ENCODE measurements around the gene CNTN2. TPM values are rescaled to one million over a fixed set of nuclear protein-coding genes. Genes with fewer than 3 reads are reported as not detected.

Gene CNTN2
- total and polyA plus RNA-seq, 4 donors = 0.16 to 1.3 TPM; not detected in 2

DNA sequence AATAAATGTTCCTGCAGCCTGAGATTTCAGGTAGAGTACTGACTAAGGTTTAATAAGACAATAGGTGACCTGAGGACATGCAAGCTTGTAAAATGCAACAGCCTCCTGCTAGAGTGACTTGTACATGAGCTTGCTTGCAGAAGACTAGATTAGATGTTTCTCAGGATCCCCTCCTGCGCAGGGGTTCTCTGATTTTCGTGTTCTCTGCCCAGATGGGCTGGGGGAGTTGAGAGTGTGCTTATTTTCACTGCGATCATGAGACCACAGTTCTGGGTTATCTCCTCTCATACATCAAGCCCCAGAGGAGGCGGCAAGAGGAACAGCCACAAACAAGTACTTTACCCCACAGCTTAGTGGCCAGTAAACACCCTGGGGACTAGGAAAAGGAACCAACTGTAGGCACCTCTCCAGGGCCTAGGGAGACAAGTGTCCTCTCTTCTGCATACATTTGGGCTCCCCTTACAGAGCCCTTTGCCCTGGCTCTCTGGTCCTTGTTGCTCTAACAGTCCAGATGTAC lies 33.3 kb downstream of the CNTN2 start:
- H3K9me3 ChIP-seq (ENCODE audit: control insufficient read depth, low read length) = no peaks in the 10 kb centered on the region
- no peak overlapping the region for H3K4me3 ChIP-seq (ENCODE audit: low read length in 2 of 2)
- H3K36me3 ChIP-seq (ENCODE audit: control insufficient read depth in 1 of 2, insufficient read depth in 2 of 2, low read length in 1 of 2) = no peaks in the 10 kb centered on the region
- WGBS, 2 donors = 74 to 86% methylated on average over 4 of the region's 4 CpGs
- intact Hi-C loops (cut with DNase I) = no loop called here
- H3K27me3 ChIP-seq (ENCODE audit: control insufficient read depth in 1 of 2, insufficient read depth in 2 of 2, low read length in 1 of 2) = no peaks in the 10 kb centered on the region
- no peak for DNase-seq
- no peak for ATAC-seq (ENCODE audit: low FRiP score)
- no peak overlapping the region for H3K27ac ChIP-seq (ENCODE audit: low read depth in 1 of 2, low read length in 2 of 2)
- H3K4me1 ChIP-seq (ENCODE audit: control insufficient read depth in 1 of 2, insufficient read depth in 2 of 2, low read length in 2 of 2) = no peaks in the 10 kb centered on the region

DNA sequence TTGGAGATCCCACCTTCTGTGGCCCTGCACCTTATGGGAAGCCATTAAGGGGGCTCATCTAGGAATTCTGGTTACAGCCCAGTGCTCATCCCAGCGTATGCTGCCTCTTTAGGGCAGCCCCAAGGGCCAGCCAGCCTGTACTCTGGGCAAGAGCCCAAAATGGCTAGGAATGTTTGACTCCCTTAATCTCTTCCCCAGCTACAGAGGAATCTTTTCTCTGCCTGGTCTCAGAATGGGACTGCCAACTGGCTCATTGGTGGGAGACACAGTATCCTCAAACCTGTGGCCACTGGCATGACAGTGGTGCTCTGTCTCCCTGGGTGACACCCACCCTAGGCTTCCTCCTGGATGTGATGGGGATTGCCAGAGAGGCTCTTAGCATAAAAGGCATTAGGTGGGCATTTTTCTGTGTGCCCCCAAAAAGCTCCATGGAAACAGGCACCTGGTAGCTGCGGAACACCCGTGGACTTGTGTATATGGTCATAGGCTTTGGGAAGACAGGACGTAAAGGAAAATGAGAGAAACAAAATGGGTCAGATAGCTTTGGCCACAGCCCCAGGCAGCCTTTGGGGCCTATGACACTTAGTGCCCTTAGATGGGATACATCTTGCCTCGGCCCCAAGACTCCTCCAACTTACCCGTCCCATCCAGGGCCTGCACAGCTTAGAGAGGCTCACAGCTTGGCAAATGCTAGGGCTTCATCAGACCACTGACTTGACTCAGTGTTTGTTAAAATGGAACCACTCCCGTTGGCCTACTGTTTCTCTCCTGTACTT lies 34.3 kb downstream of the CNTN2 start:
- DNase-seq = no peak
- no peaks in the 10 kb centered on the region for H3K9me3 ChIP-seq (ENCODE audit: control insufficient read depth, low read length)
- intact Hi-C loops (cut with DNase I) = no loop called here
- WGBS, 2 donors = 88 to 89% methylated on average over 7 of the region's 7 CpGs
- H3K4me1 ChIP-seq (ENCODE audit: control insufficient read depth in 1 of 2, insufficient read depth in 2 of 2, low read length in 2 of 2) = no peaks in the 10 kb centered on the region
- ATAC-seq (ENCODE audit: low FRiP score) = no peak
- H3K27me3 ChIP-seq (ENCODE audit: control insufficient read depth in 1 of 2, insufficient read depth in 2 of 2, low read length in 1 of 2) = no peaks in the 10 kb centered on the region
- no peak overlapping the region for H3K4me3 ChIP-seq (ENCODE audit: low read length in 2 of 2)
- no peak overlapping the region for H3K27ac ChIP-seq (ENCODE audit: low read depth in 1 of 2, low read length in 2 of 2)
- no peaks in the 10 kb centered on the region for H3K36me3 ChIP-seq (ENCODE audit: control insufficient read depth in 1 of 2, insufficient read depth in 2 of 2, low read length in 1 of 2)

DNA sequence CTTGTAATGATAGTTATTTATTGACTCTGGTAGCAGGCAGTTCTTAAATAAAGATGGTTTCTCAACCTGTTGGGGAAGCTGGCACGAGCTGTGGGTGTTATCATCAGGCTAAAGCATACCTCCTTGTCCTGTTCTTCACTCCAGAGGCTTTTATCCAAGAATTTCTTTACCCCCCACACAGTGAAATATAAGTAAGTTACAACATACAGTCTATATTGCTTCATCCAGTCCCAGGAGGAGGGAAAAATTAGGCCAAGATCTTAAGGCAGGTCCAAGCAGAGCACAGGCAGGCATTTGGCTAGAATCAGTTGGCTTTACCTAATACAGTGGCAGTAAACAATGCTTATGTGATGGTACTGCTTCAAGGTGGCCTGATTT lies 34.9 kb downstream of the CNTN2 start:
- H3K27me3 ChIP-seq (ENCODE audit: control insufficient read depth in 1 of 2, insufficient read depth in 2 of 2, low read length in 1 of 2) = no peaks in the 10 kb centered on the region
- no peaks in the 10 kb centered on the region for H3K4me1 ChIP-seq (ENCODE audit: control insufficient read depth in 1 of 2, insufficient read depth in 2 of 2, low read length in 2 of 2)
- H3K9me3 ChIP-seq (ENCODE audit: control insufficient read depth, low read length) = no peaks in the 10 kb centered on the region
- WGBS, 2 donors = 88 to 93% methylated on average over 1 of the region's 1 CpG
- no peaks in the 10 kb centered on the region for H3K36me3 ChIP-seq (ENCODE audit: control insufficient read depth in 1 of 2, insufficient read depth in 2 of 2, low read length in 1 of 2)
- intact Hi-C loops (cut with DNase I) = no loop called here
- no peak overlapping the region for H3K4me3 ChIP-seq (ENCODE audit: low read length in 2 of 2)
- ATAC-seq (ENCODE audit: low FRiP score) (no peak), DNase-seq (no peak)
- no peak overlapping the region for H3K27ac ChIP-seq (ENCODE audit: low read depth in 1 of 2, low read length in 2 of 2)

DNA sequence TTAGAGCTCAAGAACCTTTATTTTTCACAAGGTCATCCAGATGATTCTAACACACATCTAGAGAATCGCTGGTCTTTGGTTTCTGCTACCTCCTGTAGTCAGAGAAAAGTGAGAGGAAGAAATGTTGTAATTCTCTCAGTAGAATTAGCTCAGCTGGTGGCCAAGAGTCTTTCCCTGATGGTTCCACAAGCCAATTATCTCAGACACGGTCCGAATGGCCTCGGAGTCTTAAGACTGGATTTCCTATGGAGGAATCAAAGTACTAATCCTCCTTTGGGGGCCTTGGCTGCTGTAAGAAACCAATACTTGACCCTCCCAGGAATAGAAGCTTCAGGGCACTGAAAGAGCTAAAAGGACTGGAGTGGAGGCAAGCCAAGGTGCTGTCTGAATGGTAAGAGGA lies 39.4 kb downstream of the CNTN2 start:
- Histone ChIP-seq H3K27ac (ENCODE audit: low read depth in 1 of 2, low read length in 2 of 2) (no peak overlapping the region), H3K4me1 (ENCODE audit: control insufficient read depth in 1 of 2, insufficient read depth in 2 of 2, low read length in 2 of 2) (no peaks in the 10 kb centered on the region), H3K36me3 (ENCODE audit: control insufficient read depth in 1 of 2, insufficient read depth in 2 of 2, low read length in 1 of 2) (peaks cover 0 to 3% of the 10 kb centered on the region in 2 donors), H3K9me3 (ENCODE audit: control insufficient read depth, low read length) (no peaks in the 10 kb centered on the region), H3K4me3 (ENCODE audit: low read length in 2 of 2) (no peak overlapping the region), H3K27me3 (ENCODE audit: control insufficient read depth in 1 of 2, insufficient read depth in 2 of 2, low read length in 1 of 2) (no peaks in the 10 kb centered on the region)
- DNase-seq = no peak
- WGBS, 2 donors = 91 to 94% methylated on average over 4 of the region's 4 CpGs
- intact Hi-C loops (cut with DNase I) = no loop called here
- ATAC-seq (ENCODE audit: low FRiP score) = no peak

DNA sequence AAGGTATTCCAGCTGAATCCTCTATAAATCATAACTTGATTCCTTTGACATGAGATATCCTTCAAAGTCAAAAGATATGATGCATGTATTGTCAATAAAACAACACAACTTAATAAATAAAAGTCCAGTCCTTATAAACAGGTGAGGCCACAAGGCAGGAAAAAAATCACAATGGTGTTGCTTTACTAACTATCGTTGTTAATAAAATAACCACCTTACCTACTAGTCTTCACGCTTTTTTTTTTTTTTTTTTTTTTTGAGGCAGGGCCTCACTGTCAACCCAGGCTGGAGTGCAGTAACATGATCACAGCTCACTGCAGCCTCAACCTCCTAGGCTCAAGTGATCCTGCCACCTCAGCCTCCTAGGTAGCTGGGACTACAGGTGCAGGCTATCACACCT lies 41.3 kb downstream of the CNTN2 start, which contains the start of gene TMEM81:
TSS of gene TMEM81 (minus strand) at position 101 of the 400 bp plus-strand sequence. CDS start 140 bp downstream, outside the sequence.
- H3K27ac ChIP-seq (ENCODE audit: low read depth in 1 of 2, low read length in 2 of 2) = no peak within 1 kb of the TSS
- WGBS, 2 donors = 94% methylated on average over 2 of the region's 2 CpGs
- no peak within 1 kb of the TSS for H3K4me3 ChIP-seq (ENCODE audit: low read length in 2 of 2)
- no peaks in the 10 kb centered on the region for H3K27me3 ChIP-seq (ENCODE audit: control insufficient read depth in 1 of 2, insufficient read depth in 2 of 2, low read length in 1 of 2)
- ATAC-seq (ENCODE audit: low FRiP score) (no peak), DNase-seq (no peak)
- H3K9me3 ChIP-seq (ENCODE audit: control insufficient read depth, low read length) = no peaks in the 10 kb centered on the region
- peaks cover 0 to 6% of the 10 kb centered on the region in 2 donors for H3K36me3 ChIP-seq (ENCODE audit: control insufficient read depth in 1 of 2, insufficient read depth in 2 of 2, low read length in 1 of 2)
- intact Hi-C loops (cut with DNase I) = no loop called here
- H3K4me1 ChIP-seq (ENCODE audit: control insufficient read depth in 1 of 2, insufficient read depth in 2 of 2, low read length in 2 of 2) = no peaks in the 10 kb centered on the region

DNA sequence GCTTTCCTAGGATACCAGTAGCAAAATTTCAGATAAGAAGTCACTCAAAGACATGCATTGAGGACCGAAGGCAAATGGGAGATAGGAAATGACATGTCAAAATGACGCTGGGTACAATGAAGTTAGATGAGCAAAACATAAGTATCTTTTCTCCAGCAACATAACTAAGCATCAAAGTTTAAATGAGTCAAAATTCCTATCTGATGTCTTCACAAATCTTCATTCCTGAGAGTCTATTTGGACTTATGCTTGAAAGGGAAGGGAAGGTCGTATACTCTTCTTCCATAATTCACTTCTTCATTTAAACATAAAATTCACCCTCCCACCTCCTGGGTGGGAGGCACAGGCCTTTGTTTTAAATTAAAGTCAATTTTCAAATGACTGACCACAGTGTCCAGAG lies 45.3 kb downstream of the CNTN2 start:
- no peak overlapping the region for H3K4me3 ChIP-seq (ENCODE audit: low read length in 2 of 2)
- H3K36me3 ChIP-seq (ENCODE audit: control insufficient read depth in 1 of 2, insufficient read depth in 2 of 2, low read length in 1 of 2) = peaks cover 4 to 13% of the 10 kb centered on the region in 2 donors
- no peak overlapping the region for H3K27ac ChIP-seq (ENCODE audit: low read depth in 1 of 2, low read length in 2 of 2)
- ATAC-seq (ENCODE audit: low FRiP score) (no peak), DNase-seq (no peak)
- H3K9me3 ChIP-seq (ENCODE audit: control insufficient read depth, low read length) = no peaks in the 10 kb centered on the region
- intact Hi-C loops (cut with DNase I) = no loop called here
- 83% methylated on average over 3 of the region's 3 CpGs for WGBS, 2 donors
- no peaks in the 10 kb centered on the region for H3K27me3 ChIP-seq (ENCODE audit: control insufficient read depth in 1 of 2, insufficient read depth in 2 of 2, low read length in 1 of 2)
- no peaks in the 10 kb centered on the region for H3K4me1 ChIP-seq (ENCODE audit: control insufficient read depth in 1 of 2, insufficient read depth in 2 of 2, low read length in 2 of 2)

DNA sequence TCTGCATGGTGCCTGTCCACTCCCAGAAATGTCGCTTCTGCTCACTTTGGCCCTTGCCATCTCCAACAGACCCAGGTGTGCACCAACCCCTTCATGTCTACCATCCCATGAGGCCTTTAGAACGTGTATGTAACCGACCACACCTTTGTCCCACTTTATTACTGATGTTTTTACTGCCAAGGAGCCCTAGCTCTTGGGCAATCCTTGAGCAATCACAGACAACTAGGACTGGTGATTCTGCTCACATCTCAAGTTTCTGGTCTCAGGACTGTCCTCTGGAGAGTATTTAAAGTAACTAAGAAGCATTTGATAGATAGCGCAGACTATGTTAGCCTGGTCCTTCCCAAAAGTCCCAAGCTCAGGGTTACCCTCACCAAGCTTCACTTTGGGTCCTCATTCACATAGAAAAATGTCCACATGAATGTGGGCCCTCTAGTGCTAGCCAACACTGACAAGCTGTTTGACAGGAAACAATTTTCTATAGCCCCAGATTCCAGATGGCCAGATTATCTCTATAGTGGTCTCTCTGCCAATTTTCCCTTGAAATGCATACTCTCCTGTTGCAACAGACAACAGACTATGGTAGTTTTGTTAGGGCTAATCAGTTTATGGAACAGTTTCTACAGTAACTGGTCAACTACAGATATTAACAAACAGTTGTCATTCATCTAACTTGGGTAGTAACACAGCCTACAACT lies 48.2 kb downstream of the CNTN2 start:
- Histone ChIP-seq H3K4me1 (ENCODE audit: control insufficient read depth in 1 of 2, insufficient read depth in 2 of 2, low read length in 2 of 2) (no peaks in the 10 kb centered on the region), H3K36me3 (ENCODE audit: control insufficient read depth in 1 of 2, insufficient read depth in 2 of 2, low read length in 1 of 2) (peaks cover 9 to 10% of the 10 kb centered on the region in 2 donors), H3K27ac (ENCODE audit: low read depth in 1 of 2, low read length in 2 of 2) (no peak overlapping the region), H3K4me3 (ENCODE audit: low read length in 2 of 2) (no peak overlapping the region), H3K9me3 (ENCODE audit: control insufficient read depth, low read length) (no peaks in the 10 kb centered on the region), H3K27me3 (ENCODE audit: control insufficient read depth in 1 of 2, insufficient read depth in 2 of 2, low read length in 1 of 2) (no peaks in the 10 kb centered on the region)
- intact Hi-C loops (cut with DNase I) = no loop called here
- WGBS, 2 donors = 88 to 91% methylated on average over 4 of the region's 4 CpGs
- DNase-seq = no peak
- no peak for ATAC-seq (ENCODE audit: low FRiP score)

DNA sequence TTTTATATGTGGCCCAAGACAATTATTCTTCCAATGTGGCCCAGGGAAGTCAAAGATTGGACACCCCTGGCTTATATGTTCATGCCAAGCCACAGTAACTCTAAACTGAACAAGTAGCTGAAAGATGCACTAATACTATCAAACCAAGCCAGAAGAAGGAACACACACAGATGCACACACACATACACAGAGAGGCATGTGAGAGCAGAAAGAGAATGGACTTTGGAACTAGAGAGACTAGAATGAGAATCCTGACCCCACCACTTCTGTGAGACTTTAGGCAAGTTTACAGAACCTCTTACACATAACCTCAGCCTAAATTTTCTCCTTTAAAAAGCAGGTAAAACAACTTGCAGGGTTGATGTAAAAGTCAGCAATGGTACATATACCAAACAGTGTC lies 52.4 kb downstream of the CNTN2 start:
- DNase-seq (no peak), ATAC-seq (ENCODE audit: low FRiP score) (no peak)
- Histone ChIP-seq H3K36me3 (ENCODE audit: control insufficient read depth in 1 of 2, insufficient read depth in 2 of 2, low read length in 1 of 2) (peaks cover 16% of the 10 kb centered on the region in 2 donors), H3K9me3 (ENCODE audit: control insufficient read depth, low read length) (no peaks in the 10 kb centered on the region), H3K4me3 (ENCODE audit: low read length in 2 of 2) (no peak overlapping the region), H3K27ac (ENCODE audit: low read depth in 1 of 2, low read length in 2 of 2) (no peak overlapping the region), H3K4me1 (ENCODE audit: control insufficient read depth in 1 of 2, insufficient read depth in 2 of 2, low read length in 2 of 2) (no peaks in the 10 kb centered on the region), H3K27me3 (ENCODE audit: control insufficient read depth in 1 of 2, insufficient read depth in 2 of 2, low read length in 1 of 2) (no peaks in the 10 kb centered on the region)
- intact Hi-C loops (cut with DNase I) = no loop called here

DNA sequence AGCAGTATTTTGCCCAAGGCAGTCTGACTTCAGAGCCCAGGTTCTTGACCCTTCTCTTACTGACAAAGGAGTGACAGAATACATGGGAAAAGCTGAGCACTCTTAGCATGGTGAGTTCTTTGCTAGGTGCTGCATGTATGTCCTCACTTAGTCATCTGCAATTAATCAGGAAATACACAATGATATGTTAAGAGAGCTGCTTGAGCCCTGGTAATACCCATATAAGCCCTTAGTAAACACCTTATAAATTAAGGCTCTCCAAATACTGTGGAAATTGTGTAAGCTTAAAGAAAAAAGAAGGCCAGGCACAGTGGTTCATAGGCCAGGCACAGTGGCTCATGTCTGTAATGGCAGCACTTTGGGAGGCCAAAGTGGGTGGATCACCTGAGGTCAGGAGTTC lies 55.2 kb downstream of the CNTN2 start:
- no peaks in the 10 kb centered on the region for H3K4me1 ChIP-seq (ENCODE audit: control insufficient read depth in 1 of 2, insufficient read depth in 2 of 2, low read length in 2 of 2)
- no peak overlapping the region for H3K4me3 ChIP-seq (ENCODE audit: low read length in 2 of 2)
- no peaks in the 10 kb centered on the region for H3K27me3 ChIP-seq (ENCODE audit: control insufficient read depth in 1 of 2, insufficient read depth in 2 of 2, low read length in 1 of 2)
- intact Hi-C loops (cut with DNase I) = no loop called here
- ATAC-seq (ENCODE audit: low FRiP score) = no peak
- H3K36me3 ChIP-seq (ENCODE audit: control insufficient read depth in 1 of 2, insufficient read depth in 2 of 2, low read length in 1 of 2) = peaks cover 10 to 12% of the 10 kb centered on the region in 2 donors
- no peaks in the 10 kb centered on the region for H3K9me3 ChIP-seq (ENCODE audit: control insufficient read depth, low read length)
- no peak overlapping the region for H3K27ac ChIP-seq (ENCODE audit: low read depth in 1 of 2, low read length in 2 of 2)
- no peak for DNase-seq
